PC-3 (cell line): ENCODE results near the gene PWWP2B. TPM values are rescaled to one million over a fixed set of nuclear protein-coding genes. Genes with fewer than 3 reads are reported as not detected.

Experiments
- ATAC-seq: fragments of 200-7000 bp; cut with Tn5 transposase; 2 replicates; pipeline ENCODE4 v1.9.1; 2020; ENCODE audit warnings: mild to moderate bottlenecking, moderate library complexity
- BruUV-seq: library from RNA; stranded (reverse); fragments of 400-500 nt; replicated peaks from 2 replicates; lab custom pipeline; 2021; lab: Mats Ljungman, UMichigan
- CTCF ChIA-PET: fragments of 300-600 bp; sonication (Branson Sonifier 250); formaldehyde crosslinking; loops from one replicate; lab custom pipeline; 2022; ENCODE audit warnings: antibody characterized with exemption; lab: Charles Lee
- POLR2A ChIA-PET: fragments of 300-600 bp; sonication (Branson Sonifier 250); formaldehyde crosslinking; loops from one replicate; lab custom pipeline; 2022; ENCODE audit warnings: antibody characterized with exemption; ENCODE audit not compliant: unreplicated experiment; lab: Charles Lee
- DNase-seq: peaks from one replicate; pipeline ENCODE4 v3.0.0-alpha.2; 2015
- H2AFZ ChIP-seq: fragments of 300-600 bp; sonication (generic); 2 replicates; pipeline ENCODE4 v1.6.0; 2016; ENCODE audit warnings: antibody characterized with exemption, low read length
- H3F3A ChIP-seq: fragments of 300-600 bp; sonication (generic); one replicate; pipeline ENCODE4 v1.6.0; 2017; ENCODE audit warnings: antibody characterized with exemption, low read length, control low read depth, mild to moderate bottlenecking; ENCODE audit not compliant: unreplicated experiment
- H3K27ac ChIP-seq: fragments of 300-600 bp; sonication (generic); 2 replicates; pipeline ENCODE4 v1.5.1; 2016; ENCODE audit warnings: mild to moderate bottlenecking, low read length
- H3K27me3 ChIP-seq: fragments of 300-600 bp; sonication (generic); 2 replicates; pipeline ENCODE4 v1.6.1; 2016; ENCODE audit warnings: low read length, mixed read lengths
- H3K36me3 ChIP-seq: fragments of 300-600 bp; sonication (generic); 2 replicates; pipeline ENCODE4 v1.6.1; 2016; ENCODE audit warnings: low read depth, mixed run types, low read length, mixed read lengths
- H3K4me1 ChIP-seq: fragments of 300-600 bp; sonication (generic); 2 replicates; pipeline ENCODE4 v1.5.1; 2016; ENCODE audit warnings: low read length; ENCODE audit not compliant: insufficient read depth
- H3K4me2 ChIP-seq: fragments of 300-600 bp; sonication (generic); 2 replicates; pipeline ENCODE4 v1.6.0; 2016; ENCODE audit warnings: low read length
- H3K4me3 ChIP-seq: fragments of 300-600 bp; sonication (generic); 2 replicates; pipeline ENCODE4 v1.5.1; 2016; ENCODE audit warnings: mild to moderate bottlenecking, low read length, mixed read lengths
- H3K79me2 ChIP-seq: fragments of 300-600 bp; sonication (generic); 2 replicates; pipeline ENCODE4 v1.6.1; 2017; ENCODE audit warnings: low read length, mixed read lengths
- H3K9ac ChIP-seq: fragments of 300-600 bp; sonication (generic); 2 replicates; pipeline ENCODE4 v1.6.0; 2016; ENCODE audit warnings: mild to moderate bottlenecking, low read length
- H3K9me2 ChIP-seq: fragments of 300-600 bp; sonication (generic); replicated peaks from 2 replicates; pipeline ENCODE4 v1.6.1; 2016; ENCODE audit warnings: mixed run types, low read length, mixed read lengths
- H3K9me3 ChIP-seq: fragments of 300-600 bp; sonication (generic); 2 replicates; pipeline ENCODE4 v1.6.1; 2016; ENCODE audit warnings: low read length, mixed read lengths
- H4K20me1 ChIP-seq: fragments of 300-600 bp; sonication (generic); 2 replicates; pipeline ENCODE4 v1.6.1; 2016; ENCODE audit warnings: low read length, mixed read lengths
- EZH2 ChIP-seq: fragments of 300-600 bp; sonication (generic); IDR thresholded peaks from one replicate; pipeline ENCODE4 v1.6.1; 2017; ENCODE audit warnings: antibody characterized with exemption, mild to moderate bottlenecking, low read length; ENCODE audit not compliant: unreplicated experiment
- EZH2phosphoT487 ChIP-seq: fragments of 300-600 bp; sonication (generic); IDR thresholded peaks from 2 replicates; pipeline ENCODE4 v1.6.1; 2018; ENCODE audit warnings: mild to moderate bottlenecking, antibody characterized with exemption, low read length, borderline replicate concordance
- intact Hi-C: fragments of 100-400 bp; cut with micrococcal nuclease; formaldehyde crosslinking; loops from 2 replicates; pipeline ENCODE4 v1.9.0; 2023
- total RNA-seq: library from RNA; depleted of rRNA; stranded (reverse); fragments of >200 nt; gene quantifications from 2 replicates; pipeline ENCODE4 v1.2.3, GENCODE V29; 2014
- TF ChIP-seq, protein P1 (sequence below): fragments of 300-600 bp; sonication (generic); conservative IDR thresholded peaks from 2 replicates; pipeline ENCODE4 v1.5.1; 2017; ENCODE audit warnings: antibody characterized with exemption, low read depth, mild to moderate bottlenecking, low read length

PWWP2B gene
- total RNA-seq, 1 experiment from 2014 or later = 24.5 TPM

DNA sequence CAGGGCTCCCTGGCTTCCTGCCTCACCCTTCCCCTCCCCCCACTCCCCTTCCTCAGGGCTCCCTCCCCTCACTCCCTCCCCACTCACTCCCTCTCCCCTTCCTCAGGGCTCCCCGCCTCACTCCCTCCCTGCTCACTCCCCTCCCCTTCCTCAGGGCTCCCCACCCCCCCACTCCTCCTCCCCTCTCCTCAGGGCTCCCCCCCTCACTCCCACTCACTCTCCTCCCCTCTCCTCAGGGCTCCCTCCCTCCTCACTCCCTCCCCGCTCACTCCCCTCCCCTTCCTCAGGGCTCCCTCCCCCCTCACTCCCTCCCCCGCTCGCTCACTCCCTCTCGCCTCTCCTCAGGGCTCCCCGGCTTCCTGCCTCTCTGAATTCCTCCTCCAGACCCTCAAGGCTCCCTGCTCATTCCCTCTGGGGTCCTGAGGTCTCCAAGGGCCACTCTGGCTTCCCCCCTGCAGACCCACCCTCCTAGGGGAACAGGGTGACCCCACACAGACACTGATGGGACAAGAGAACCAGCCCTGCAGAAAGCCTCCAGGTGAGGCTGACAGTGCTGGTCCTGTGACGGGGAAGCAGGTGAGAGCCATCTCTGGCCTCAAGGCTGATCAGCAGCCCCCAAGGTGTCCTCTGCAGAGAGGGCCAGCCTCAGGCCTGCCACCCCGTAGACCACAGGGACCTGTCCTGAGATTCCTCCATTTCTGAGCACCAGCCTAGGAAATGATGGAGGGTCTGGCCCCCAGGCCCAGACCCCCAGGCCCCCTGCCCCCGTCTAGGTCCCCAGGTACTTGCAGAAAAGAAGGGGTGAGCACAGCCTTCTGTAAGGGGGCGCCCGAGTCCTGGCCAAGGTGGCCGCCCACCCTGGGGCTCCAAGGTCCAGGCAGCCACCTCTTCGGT, 47.2 kb downstream of the PWWP2B start:
- no peaks in the 10 kb centered on the region for H3K9me3 ChIP-seq
- no peaks in the 10 kb centered on the region for H3K36me3 ChIP-seq
- no peaks in the 10 kb centered on the region for H4K20me1 ChIP-seq
- no peaks in the 10 kb centered on the region for H3F3A ChIP-seq
- DNase-seq = no peak
- H3K9ac ChIP-seq = no peak overlapping the region
- H2AFZ ChIP-seq = no peak overlapping the region
- H3K9me2 ChIP-seq = no peaks in the 10 kb centered on the region
- CTCF ChIA-PET = no interaction called here
- H3K27ac ChIP-seq = no peak overlapping the region
- ATAC-seq = no peak
- BruUV-seq = no TSS peak
- peaks cover 21% of the 10 kb centered on the region for H3K4me1 ChIP-seq
- TF ChIP-seq EZH2phosphoT487 = no peak
- no peak for TF ChIP-seq EZH2
- TF ChIP-seq, protein P1, sequence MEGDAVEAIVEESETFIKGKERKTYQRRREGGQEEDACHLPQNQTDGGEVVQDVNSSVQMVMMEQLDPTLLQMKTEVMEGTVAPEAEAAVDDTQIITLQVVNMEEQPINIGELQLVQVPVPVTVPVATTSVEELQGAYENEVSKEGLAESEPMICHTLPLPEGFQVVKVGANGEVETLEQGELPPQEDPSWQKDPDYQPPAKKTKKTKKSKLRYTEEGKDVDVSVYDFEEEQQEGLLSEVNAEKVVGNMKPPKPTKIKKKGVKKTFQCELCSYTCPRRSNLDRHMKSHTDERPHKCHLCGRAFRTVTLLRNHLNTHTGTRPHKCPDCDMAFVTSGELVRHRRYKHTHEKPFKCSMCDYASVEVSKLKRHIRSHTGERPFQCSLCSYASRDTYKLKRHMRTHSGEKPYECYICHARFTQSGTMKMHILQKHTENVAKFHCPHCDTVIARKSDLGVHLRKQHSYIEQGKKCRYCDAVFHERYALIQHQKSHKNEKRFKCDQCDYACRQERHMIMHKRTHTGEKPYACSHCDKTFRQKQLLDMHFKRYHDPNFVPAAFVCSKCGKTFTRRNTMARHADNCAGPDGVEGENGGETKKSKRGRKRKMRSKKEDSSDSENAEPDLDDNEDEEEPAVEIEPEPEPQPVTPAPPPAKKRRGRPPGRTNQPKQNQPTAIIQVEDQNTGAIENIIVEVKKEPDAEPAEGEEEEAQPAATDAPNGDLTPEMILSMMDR = no peak
- H3K4me3 ChIP-seq = no peak overlapping the region
- POLR2A ChIA-PET = no interaction called here
- H3K27me3 ChIP-seq = no peaks in the 10 kb centered on the region
- no peaks in the 10 kb centered on the region for H3K79me2 ChIP-seq
- intact Hi-C loops = no loop called here
- H3K4me2 ChIP-seq = no peak overlapping the region

- POLR2A ChIA-PET = no interaction called here
- DNase-seq = no peak
- Histone ChIP-seq H2AFZ (no peak overlapping the region), H3K4me3 (no peak overlapping the region), H3K27me3 (no peaks in the 10 kb centered on the region), H3K79me2 (no peaks in the 10 kb centered on the region), H3K9me2 (no peaks in the 10 kb centered on the region), H3K9ac (no peak overlapping the region), H3K4me1 (peaks cover 26% of the 10 kb centered on the region), H3K4me2 (no peak overlapping the region), H3F3A (no peaks in the 10 kb centered on the region), H3K27ac (no peak overlapping the region), H3K9me3 (no peaks in the 10 kb centered on the region), H4K20me1 (no peaks in the 10 kb centered on the region), H3K36me3 (no peaks in the 10 kb centered on the region)
- CTCF ChIA-PET = no interaction called here
- ATAC-seq = no peak
- intact Hi-C loops = no loop called here
- BruUV-seq = no TSS peak
- TF ChIP-seq EZH2 (no peak), EZH2phosphoT487 (no peak)
- TF ChIP-seq, protein P1 = no peak
These were observed 47.9 kb downstream of the PWWP2B start for GRCh38 chr10:132444877-132445351.
